Transverse colon (tissue), 4 donors: ENCODE data around the gene MYO1B. TPM values are rescaled to one million over a fixed set of nuclear protein-coding genes. Genes with fewer than 3 reads are reported as not detected.

Source experiments
- DNase-seq: peaks from one replicate; pipeline ENCODE4 v3.0.0-alpha.2; 2019
- H3K27ac ChIP-seq, 4 donors: fragments of 200-600 bp; sonication (generic); 2 replicates each; pipeline ENCODE4 v1.5.1; 2016 to 2018; ENCODE audit warnings: inconsistent platforms in 4 of 4
- H3K27me3 ChIP-seq: fragments of 200-600 bp; sonication (generic); 2 replicates; pipeline ENCODE4 v1.5.1; 2017; ENCODE audit warnings: inconsistent platforms
- H3K36me3 ChIP-seq, 4 donors: fragments of 200-600 bp; sonication (generic); 2 replicates each; pipeline ENCODE4 v1.5.1; 2017 to 2019; ENCODE audit warnings: inconsistent platforms in 4 of 4
- H3K4me1 ChIP-seq, 4 donors: fragments of 200-600 bp; sonication (generic); 2 replicates each; pipeline ENCODE4 v1.5.1; 2017 to 2020; ENCODE audit warnings: inconsistent platforms in 4 of 4
- H3K4me3 ChIP-seq, 4 donors: fragments of 200-600 bp; sonication (generic); 1 replicate in 1 of 4; 2 replicates in 3 of 4; pipeline versions ENCODE4 v1.5.1 to v1.6.1; 2017 to 2019; ENCODE audit warnings: inconsistent platforms in 4 of 4
- H3K9me3 ChIP-seq, 2 donors: fragments of 200-600 bp; sonication (generic); 2 replicates each; pipeline ENCODE4 v1.5.1; 2017 to 2019; ENCODE audit warnings: inconsistent platforms in 2 of 2
- CTCF ChIP-seq, 5 experiments: fragments of 200-600 bp in 3 of 5; fragments of 450-650 bp in 2 of 5; sonication (generic) in 3 of 5; IDR thresholded peaks; 1 replicate in 2 of 5; 2 replicates in 3 of 5; pipeline ENCODE4 v1.5.1; 2016 to 2017; ENCODE audit warnings: antibody characterized with exemption in 5 of 5, inconsistent platforms in 3 of 5, mild to moderate bottlenecking in 2 of 5, moderate library complexity in 1 of 5
- EP300 ChIP-seq: sonication (generic); formaldehyde crosslinking; IDR thresholded peaks from one replicate; pipeline ENCODE4 v1.6.1; 2017; ENCODE audit warnings: antibody characterized with exemption, low read depth
- POLR2A ChIP-seq: fragments of 450-650 bp; IDR thresholded peaks from one replicate; pipeline ENCODE4 v1.6.1; 2016; ENCODE audit warnings: antibody characterized with exemption, mild to moderate bottlenecking, moderate library complexity
- POLR2AphosphoS5 ChIP-seq, 3 donors: sonication (generic); formaldehyde crosslinking; IDR thresholded peaks; one replicate each; pipeline ENCODE4 v1.6.1; 2016; ENCODE audit warnings: antibody characterized with exemption in 3 of 3
- WGBS, 2 donors: methylation state at CpG; one replicate each; pipeline ENCODE4 v1.1.5; 2018; ENCODE audit warnings: low coverage in 1 of 2; 5-methylcytosine and 5-hydroxymethylcytosine counted together
- in situ Hi-C, 4 donors: fragments of 200-750 bp; cut with MboI; loops; one replicate each; pipeline versions ENCODE4 v1.15.0 to v1.15.1; 2017; ENCODE audit warnings: low sequenced_read_pairs in 3 of 4, low pct_ligation_motif_present in 1 of 4, low pct_unique_long_range_greater_than_20kb in 1 of 4
- intact Hi-C: fragments of 100-400 bp; cut with DNase I; formaldehyde crosslinking; loops from one replicate; pipeline ENCODE4 v1.15.1; 2023; ENCODE audit warnings: low total_unique reads
- total RNA-seq, 4 donors: library from RNA; depleted of rRNA; stranded (reverse); fragments of >200 nt; gene quantifications; one replicate each; pipeline ENCODE4 v1.1.0, GENCODE V29; 2016

MYO1B gene
- total RNA-seq, 4 donors from 2014 or later, result 17.9 to 37.0 (median 35.0) TPM

GRCh38 chr2:191379375-191379774 is 134.2 kb downstream of the MYO1B start:
- Histone ChIP-seq H3K27ac (no peak overlapping the region), H3K27me3 (no peaks in the 10 kb centered on the region), H3K9me3 (no peaks in the 10 kb centered on the region), H3K4me1 (peaks cover 3 to 48% (median 18%) of the 10 kb centered on the region in 4 donors), H3K36me3 (no peaks in the 10 kb centered on the region), H3K4me3 (no peak overlapping the region)
- DNase-seq, result no peak
- TF ChIP-seq EP300 (no peak), CTCF (IDR thresholded peaks at IDR 0.05) (no peak), POLR2A (no peak)
- in situ Hi-C loops, result no loop called here
- intact Hi-C loops, result no loop called here

- H3K4me3 ChIP-seq, result no peak overlapping the region
- no peaks in the 10 kb centered on the region for H3K9me3 ChIP-seq
- no peak for TF ChIP-seq EP300
- TF ChIP-seq POLR2AphosphoS5 (IDR thresholded peaks at IDR 0.05), result peak in 2 of 3 donors; percentile 33 to 63
- intact Hi-C loops (no loop called here), in situ Hi-C loops (no loop called here)
- peaks cover 0 to 22% (median 6%) of the 10 kb centered on the region in 4 donors for H3K4me1 ChIP-seq
- peak; percentile 81 for DNase-seq
- no peaks in the 10 kb centered on the region for H3K27me3 ChIP-seq
- no peaks in the 10 kb centered on the region for H3K36me3 ChIP-seq
- WGBS, 2 donors, result 31% methylated on average over 1 of the region's 1 CpG; no CpG with 5 or more reads in 1 of the 2 donors
- H3K27ac ChIP-seq, result peak overlapping the region; percentile 34 to 76 (median 58)
Observed at GRCh38 chr2:191382801-191383200, 137.6 kb downstream of the MYO1B start.

GRCh38 chr2:191383486-191383885 is 138.3 kb downstream of the MYO1B start:
- H3K36me3 ChIP-seq, result no peaks in the 10 kb centered on the region
- H3K27me3 ChIP-seq, result no peaks in the 10 kb centered on the region
- TF ChIP-seq EP300, result no peak
- intact Hi-C loops (no loop called here), in situ Hi-C loops (no loop called here)
- peaks cover 0 to 17% (median 6%) of the 10 kb centered on the region in 4 donors for H3K4me1 ChIP-seq
- peak overlapping the region in 2 of 4 donors; percentile 27 to 43 for H3K27ac ChIP-seq
- no peak for DNase-seq
- no peaks in the 10 kb centered on the region for H3K9me3 ChIP-seq
- H3K4me3 ChIP-seq, result no peak overlapping the region
- WGBS, 2 donors, result 24% methylated on average over 1 of the region's 1 CpG; no CpG with 5 or more reads in 1 of the 2 donors

- no peak for TF ChIP-seq POLR2A
- TF ChIP-seq EP300, result no peak
- no peak for TF ChIP-seq POLR2AphosphoS5 (IDR thresholded peaks at IDR 0.05)
- TF ChIP-seq CTCF (IDR thresholded peaks at IDR 0.05), result no peak
- no peak for DNase-seq
- Histone ChIP-seq H3K4me3 (no peak overlapping the region), H3K27ac (no peak overlapping the region), H3K36me3 (no peaks in the 10 kb centered on the region), H3K9me3 (no peaks in the 10 kb centered on the region), H3K4me1 (peaks cover 0 to 17% (median 6%) of the 10 kb centered on the region in 4 donors), H3K27me3 (no peaks in the 10 kb centered on the region)
- WGBS, 2 donors, result 60 to 73% methylated on average over 1 to 2 of the region's 2 CpGs
- intact Hi-C loops (no loop called here), in situ Hi-C loops (no loop called here)
Observed at GRCh38 chr2:191384829-191385228, 139.6 kb downstream of the MYO1B start.

GRCh38 chr2:191385416-191386160 is 140.4 kb downstream of the MYO1B start:
- Histone ChIP-seq H3K4me1 (peaks cover 0 to 17% (median 6%) of the 10 kb centered on the region in 4 donors), H3K27ac (peak overlapping the region in 1 of 4 donors; percentile 5), H3K27me3 (no peaks in the 10 kb centered on the region), H3K36me3 (no peaks in the 10 kb centered on the region), H3K9me3 (no peaks in the 10 kb centered on the region), H3K4me3 (no peak overlapping the region)
- in situ Hi-C loops, result no loop called here
- 67 to 77% methylated on average over 4 to 6 of the region's 6 CpGs for WGBS, 2 donors
- intact Hi-C loops, result no loop called here
- DNase-seq, result no peak
- no peak for TF ChIP-seq POLR2A
- no peak for TF ChIP-seq EP300
- no peak for TF ChIP-seq CTCF (IDR thresholded peaks at IDR 0.05)
- no peak for TF ChIP-seq POLR2AphosphoS5 (IDR thresholded peaks at IDR 0.05)
